Stimulated activated CD8-positive, alpha-beta memory T cell treated with anti-CD3 and anti-CD28 coated beads, Interleukin-4, amount 100 ng/mL, for 1 hour (primary cell): ENCODE data around the gene NAGS.
"Not testable (repeated sequence)": the region's sequence is repeated elsewhere in the genome, so short reads cannot be mapped to it uniquely, and the experiment has no call there.

ENCODE experiments used
- DNase-seq, 2 donors: peaks; one replicate each; pipeline ENCODE4 v3.0.0-alpha.2; 2020; ENCODE audit warnings: low read depth in 2 of 2, low spot score in 1 of 2

The NAGS gene

GRCh38 chr17:44004077-44004760 is at the start of gene NAGS:
Gene NAGS (plus strand): TSS chr17:44004622. CDS start chr17:44004664, 42 bp downstream.
- no peak for DNase-seq

- DNase-seq: no peak
Measured at GRCh38 chr17:43956222-43956621, 48.2 kb upstream of the NAGS start.

- no peak for DNase-seq
Measured at GRCh38 chr17:43958748-43959352, 45.6 kb upstream of the NAGS start.

- DNase-seq: not testable (repeated sequence)
Measured at GRCh38 chr17:43961292-43961691, 43.1 kb upstream of the NAGS start.

- no peak for DNase-seq
Measured at GRCh38 chr17:43961954-43962353, 42.5 kb upstream of the NAGS start.

- no peak for DNase-seq
Measured at GRCh38 chr17:43962479-43962878, 41.9 kb upstream of the NAGS start.

- DNase-seq: no peak
Measured at GRCh38 chr17:43966276-43966675, 38.1 kb upstream of the NAGS start.

- DNase-seq: no peak
Measured at GRCh38 chr17:43967251-43967875, 37.1 kb upstream of the NAGS start.

- no peak for DNase-seq
Measured at GRCh38 chr17:43970366-43970765, 34.1 kb upstream of the NAGS start.

- DNase-seq: not testable (repeated sequence)
Measured at GRCh38 chr17:43971436-43971835, 33.0 kb upstream of the NAGS start.

GRCh38 chr17:43972444-43973212 is 31.8 kb upstream of the NAGS start:
- not testable (repeated sequence) for DNase-seq

- no peak for DNase-seq
Measured at GRCh38 chr17:43974382-43975266, 29.8 kb upstream of the NAGS start.

GRCh38 chr17:43975898-43976297 is 28.5 kb upstream of the NAGS start:
- no peak for DNase-seq

- DNase-seq: no peak
Measured at GRCh38 chr17:43976963-43977837, 27.2 kb upstream of the NAGS start.

GRCh38 chr17:43978078-43978477 is 26.3 kb upstream of the NAGS start:
- DNase-seq: no peak

- no peak for DNase-seq
Measured at GRCh38 chr17:43979011-43979410, 25.4 kb upstream of the NAGS start.

GRCh38 chr17:43979671-43980070 is 24.8 kb upstream of the NAGS start:
- no peak for DNase-seq

- DNase-seq: no peak
Measured at GRCh38 chr17:43982171-43982570, 22.3 kb upstream of the NAGS start.

- no peak for DNase-seq
Measured at GRCh38 chr17:43983196-43983514, 21.3 kb upstream of the NAGS start.
